Tibial artery (tissue), 4 donors: Measurements from ENCODE around the gene OTOG.

ENCODE experiments used
- DNase-seq, 2 donors: peaks; one replicate each; pipeline ENCODE4 v3.0.0-alpha.2; 2019
- H3K27ac ChIP-seq, 2 donors: fragments of 200-600 bp; sonication (generic) in 1 of 2; 1 replicate in 1 of 2; 2 replicates in 1 of 2; pipeline ENCODE4 v1.5.1; 2018 to 2019; ENCODE audit warnings: mild to moderate bottlenecking in 1 of 2
- H3K27me3 ChIP-seq, 2 donors: fragments of 200-600 bp; sonication (generic) in 1 of 2; one replicate each; pipeline versions ENCODE4 v1.5.1 to v1.6.0; 2016 to 2019
- H3K36me3 ChIP-seq, 3 donors: fragments of 200-600 bp; sonication (generic) in 2 of 3; one replicate each; pipeline ENCODE4 v1.5.1; 2016 to 2019; ENCODE audit warnings: mild to moderate bottlenecking in 2 of 3
- H3K4me1 ChIP-seq, 4 donors: fragments of 200-600 bp; sonication (generic) in 2 of 4; 1 replicate in 3 of 4; 2 replicates in 1 of 4; pipeline ENCODE4 v1.5.1; 2016 to 2019
- H3K4me3 ChIP-seq, 2 donors: fragments of 200-600 bp; sonication (generic) in 1 of 2; 1 replicate in 1 of 2; 2 replicates in 1 of 2; pipeline ENCODE4 v1.5.1; 2018 to 2019; ENCODE audit warnings: mild to moderate bottlenecking in 2 of 2
- H3K9me3 ChIP-seq, 3 donors: fragments of 200-600 bp; sonication (generic) in 1 of 3; one replicate each; pipeline ENCODE4 v1.5.1; 2016 to 2019
- CTCF ChIP-seq, 2 experiments: fragments of 200-600 bp in 1 of 2; fragments of 450-650 bp in 1 of 2; IDR thresholded peaks; one replicate each; pipeline ENCODE4 v1.5.1; 2017 to 2019; ENCODE audit warnings: antibody characterized with exemption in 2 of 2, mild to moderate bottlenecking in 1 of 2, moderate library complexity in 1 of 2
- intact Hi-C: fragments of 100-400 bp; cut with DNase I; formaldehyde crosslinking; loops from one replicate; pipeline ENCODE4 v1.15.0; 2023; ENCODE audit warnings: low total_unique reads

OTOG gene

GRCh38 chr11:17636721-17637120, 89.7 kb downstream of the OTOG start:
- H3K4me1 ChIP-seq = no peaks in the 10 kb centered on the region
- TF ChIP-seq CTCF (IDR thresholded peaks at IDR 0.05) = no peak
- intact Hi-C loops = no loop called here

GRCh38 chr11:17637901-17638300, 90.8 kb downstream of the OTOG start:
- H3K27ac ChIP-seq = no peak overlapping the region
- H3K27me3 ChIP-seq = peaks cover 0 to 8% of the 10 kb centered on the region in 2 donors
- H3K9me3 ChIP-seq = no peaks in the 10 kb centered on the region
- H3K4me3 ChIP-seq = no peak overlapping the region
- no peaks in the 10 kb centered on the region for H3K36me3 ChIP-seq
- H3K4me1 ChIP-seq = no peaks in the 10 kb centered on the region
- intact Hi-C loops = no loop called here
- no peak for TF ChIP-seq CTCF (IDR thresholded peaks at IDR 0.05)
- no peak for DNase-seq

More at GRCh38 chr11:17636721-17637120, 89.7 kb downstream of the OTOG start:
- Histone ChIP-seq H3K9me3 (no peaks in the 10 kb centered on the region), H3K27ac (no peak overlapping the region), H3K36me3 (no peaks in the 10 kb centered on the region), H3K4me3 (no peak overlapping the region), H3K27me3 (peaks cover 0 to 8% of the 10 kb centered on the region in 2 donors)
- DNase-seq = no peak

GRCh38 chr11:17638311-17638710, 91.3 kb downstream of the OTOG start:
- DNase-seq = no peak
- intact Hi-C loops = no loop called here
- no peak for TF ChIP-seq CTCF (IDR thresholded peaks at IDR 0.05)
- H3K9me3 ChIP-seq = no peaks in the 10 kb centered on the region
- no peak overlapping the region for H3K27ac ChIP-seq
- no peak overlapping the region for H3K4me3 ChIP-seq
- no peaks in the 10 kb centered on the region for H3K4me1 ChIP-seq
- H3K36me3 ChIP-seq = no peaks in the 10 kb centered on the region
- peaks cover 0 to 8% of the 10 kb centered on the region in 2 donors for H3K27me3 ChIP-seq

- TF ChIP-seq CTCF (IDR thresholded peaks at IDR 0.05) = no peak
- Histone ChIP-seq H3K4me3 (no peak overlapping the region), H3K4me1 (no peaks in the 10 kb centered on the region), H3K27me3 (peaks cover 0 to 8% of the 10 kb centered on the region in 2 donors), H3K9me3 (no peaks in the 10 kb centered on the region), H3K36me3 (no peaks in the 10 kb centered on the region), H3K27ac (no peak overlapping the region)
- intact Hi-C loops = no loop called here
- DNase-seq = no peak
Observed at GRCh38 chr11:17639091-17639490, 92.0 kb downstream of the OTOG start.

GRCh38 chr11:17639781-17640180, 92.7 kb downstream of the OTOG start:
- DNase-seq = no peak
- TF ChIP-seq CTCF (IDR thresholded peaks at IDR 0.05) = no peak
- Histone ChIP-seq H3K27ac (no peak overlapping the region), H3K4me3 (no peak overlapping the region), H3K27me3 (peaks cover 0 to 8% of the 10 kb centered on the region in 2 donors), H3K4me1 (no peaks in the 10 kb centered on the region), H3K9me3 (no peaks in the 10 kb centered on the region), H3K36me3 (no peaks in the 10 kb centered on the region)
- intact Hi-C loops = no loop called here
